ENCODE data around the gene ALDH3B2.

GRCh38 chr11:67704524-67704923 lies 30.1 kb upstream of the ALDH3B2 start:
- TF ChIP-seq CTCF (IDR thresholded peaks at IDR 0.05) (no peak), POLR2A (IDR thresholded peaks at IDR 0.05) (no peak)

All from uterus (tissue), 2 donors.